ENCODE results near the gene RGMA. TPM values are rescaled to one million over a fixed set of nuclear protein-coding genes. Genes with fewer than 3 reads are reported as not detected.

RGMA gene
- total RNA-seq, 4 donors from 2014 or later: 2.4 to 10.3 (median 6.0) TPM

GRCh38 chr15:93049233-93049632, 39.8 kb downstream of the RGMA start:
- 69 to 85% methylated on average over 8 of the region's 8 CpGs for WGBS, 2 donors
- Histone ChIP-seq H3K36me3 (no peaks in the 10 kb centered on the region), H3K9me3 (no peaks in the 10 kb centered on the region), H3K4me1 (no peaks in the 10 kb centered on the region), H3K27ac (no peak overlapping the region), H3K4me3 (replicated peaks in 1 of 3) (no peak overlapping the region), H3K27me3 (no peaks in the 10 kb centered on the region)
- intact Hi-C loops (cut with DNase I): no loop called here
- TF ChIP-seq POLR2A (IDR thresholded peaks at IDR 0.05) (no peak), CTCF (IDR thresholded peaks at IDR 0.05) (no peak)
- no peak for DNase-seq

GRCh38 chr15:93048759-93049161, 40.3 kb downstream of the RGMA start:
- Histone ChIP-seq H3K4me1 (no peaks in the 10 kb centered on the region), H3K36me3 (no peaks in the 10 kb centered on the region), H3K9me3 (no peaks in the 10 kb centered on the region), H3K27ac (no peak overlapping the region), H3K4me3 (replicated peaks in 1 of 3) (no peak overlapping the region), H3K27me3 (no peaks in the 10 kb centered on the region)
- no peak for TF ChIP-seq CTCF (IDR thresholded peaks at IDR 0.05)
- TF ChIP-seq POLR2A (IDR thresholded peaks at IDR 0.05): no peak
- WGBS, 2 donors: 39 to 45% methylated on average over 6 to 16 of the region's 16 CpGs
- peak; percentile 56 to 65 for DNase-seq
- intact Hi-C loops (cut with DNase I): no loop called here

- Histone ChIP-seq H3K4me1 (no peaks in the 10 kb centered on the region), H3K4me3 (replicated peaks in 1 of 3) (no peak overlapping the region), H3K27me3 (no peaks in the 10 kb centered on the region), H3K27ac (no peak overlapping the region), H3K9me3 (no peaks in the 10 kb centered on the region), H3K36me3 (no peaks in the 10 kb centered on the region)
- no peak for DNase-seq
- 90% methylated on average over 8 to 14 of the region's 14 CpGs for WGBS, 2 donors
- no peak for TF ChIP-seq CTCF (IDR thresholded peaks at IDR 0.05)
- TF ChIP-seq POLR2A (IDR thresholded peaks at IDR 0.05): no peak
- intact Hi-C loops (cut with DNase I): no loop called here
Measured at GRCh38 chr15:93048426-93048721, 40.6 kb downstream of the RGMA start.

- Histone ChIP-seq H3K27me3 (no peaks in the 10 kb centered on the region), H3K4me3 (replicated peaks in 1 of 3) (no peak overlapping the region), H3K4me1 (no peaks in the 10 kb centered on the region), H3K27ac (no peak overlapping the region), H3K36me3 (no peaks in the 10 kb centered on the region), H3K9me3 (no peaks in the 10 kb centered on the region)
- WGBS, 2 donors: 85 to 94% methylated on average over 18 of the region's 18 CpGs
- no peak for DNase-seq
- intact Hi-C loops (cut with DNase I): no loop called here
- TF ChIP-seq POLR2A (IDR thresholded peaks at IDR 0.05) (no peak), CTCF (IDR thresholded peaks at IDR 0.05) (no peak)
Measured at GRCh38 chr15:93047621-93048425, 41.2 kb downstream of the RGMA start.

- TF ChIP-seq POLR2A (IDR thresholded peaks at IDR 0.05) (no peak), CTCF (IDR thresholded peaks at IDR 0.05) (no peak)
- Histone ChIP-seq H3K4me3 (replicated peaks in 1 of 3) (no peak overlapping the region), H3K36me3 (no peaks in the 10 kb centered on the region), H3K9me3 (no peaks in the 10 kb centered on the region), H3K4me1 (no peaks in the 10 kb centered on the region), H3K27ac (no peak overlapping the region), H3K27me3 (no peaks in the 10 kb centered on the region)
- DNase-seq: no peak
- 77 to 79% methylated on average over 6 to 7 of the region's 7 CpGs for WGBS, 2 donors
- intact Hi-C loops (cut with DNase I): no loop called here
Measured at GRCh38 chr15:93046721-93047120, 42.3 kb downstream of the RGMA start.
